LNCAP (cell line): Measurements from ENCODE around the gene MRPL14.

Source experiments
- TF ChIP-seq, protein P1 (sequence below): fragments of 450-650 bp; IDR thresholded peaks from 2 replicates; pipeline ENCODE4 v1.5.1; 2017; ENCODE audit warnings: mild to moderate bottlenecking

MRPL14 gene

DNA sequence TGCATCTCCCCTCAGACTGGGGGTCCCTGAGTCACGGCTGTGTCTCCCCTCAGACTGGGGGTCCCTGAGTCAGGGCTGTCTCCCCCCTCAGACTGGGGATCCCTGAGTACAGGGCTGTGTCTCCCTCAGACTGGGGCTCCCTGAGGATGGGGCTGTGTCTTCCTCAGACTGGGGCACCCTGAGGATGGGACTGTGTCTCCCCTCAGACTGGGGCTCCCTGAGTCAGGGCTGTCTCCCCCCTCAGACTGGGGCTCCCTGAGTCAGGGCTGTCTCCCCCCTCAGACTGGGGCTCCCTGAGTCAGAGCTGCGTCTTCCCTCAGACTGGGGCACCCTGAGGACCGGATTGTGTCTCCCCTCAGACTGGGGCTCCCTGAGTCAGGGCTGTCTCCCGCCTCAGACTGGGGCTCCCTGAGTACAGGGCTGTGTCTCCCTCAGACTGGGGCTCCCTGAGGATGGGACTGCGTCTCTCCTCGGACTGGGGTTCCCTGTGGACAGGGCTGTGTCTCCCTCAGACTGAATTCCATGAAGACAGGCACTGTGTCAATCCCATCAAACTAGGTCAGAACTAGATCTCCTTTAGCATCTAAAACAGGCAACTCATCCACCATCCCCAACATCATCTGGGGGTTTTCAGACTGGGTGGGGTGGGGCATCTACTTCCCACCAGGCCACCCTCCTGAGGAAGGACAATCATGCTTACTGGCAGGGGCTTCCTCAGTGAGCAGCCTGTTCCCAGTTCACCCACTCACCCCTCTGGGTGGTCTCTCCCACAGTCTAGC is 60.7 kb downstream of the MRPL14 start:
- TF ChIP-seq, protein P1, sequence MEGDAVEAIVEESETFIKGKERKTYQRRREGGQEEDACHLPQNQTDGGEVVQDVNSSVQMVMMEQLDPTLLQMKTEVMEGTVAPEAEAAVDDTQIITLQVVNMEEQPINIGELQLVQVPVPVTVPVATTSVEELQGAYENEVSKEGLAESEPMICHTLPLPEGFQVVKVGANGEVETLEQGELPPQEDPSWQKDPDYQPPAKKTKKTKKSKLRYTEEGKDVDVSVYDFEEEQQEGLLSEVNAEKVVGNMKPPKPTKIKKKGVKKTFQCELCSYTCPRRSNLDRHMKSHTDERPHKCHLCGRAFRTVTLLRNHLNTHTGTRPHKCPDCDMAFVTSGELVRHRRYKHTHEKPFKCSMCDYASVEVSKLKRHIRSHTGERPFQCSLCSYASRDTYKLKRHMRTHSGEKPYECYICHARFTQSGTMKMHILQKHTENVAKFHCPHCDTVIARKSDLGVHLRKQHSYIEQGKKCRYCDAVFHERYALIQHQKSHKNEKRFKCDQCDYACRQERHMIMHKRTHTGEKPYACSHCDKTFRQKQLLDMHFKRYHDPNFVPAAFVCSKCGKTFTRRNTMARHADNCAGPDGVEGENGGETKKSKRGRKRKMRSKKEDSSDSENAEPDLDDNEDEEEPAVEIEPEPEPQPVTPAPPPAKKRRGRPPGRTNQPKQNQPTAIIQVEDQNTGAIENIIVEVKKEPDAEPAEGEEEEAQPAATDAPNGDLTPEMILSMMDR: no peak

DNA sequence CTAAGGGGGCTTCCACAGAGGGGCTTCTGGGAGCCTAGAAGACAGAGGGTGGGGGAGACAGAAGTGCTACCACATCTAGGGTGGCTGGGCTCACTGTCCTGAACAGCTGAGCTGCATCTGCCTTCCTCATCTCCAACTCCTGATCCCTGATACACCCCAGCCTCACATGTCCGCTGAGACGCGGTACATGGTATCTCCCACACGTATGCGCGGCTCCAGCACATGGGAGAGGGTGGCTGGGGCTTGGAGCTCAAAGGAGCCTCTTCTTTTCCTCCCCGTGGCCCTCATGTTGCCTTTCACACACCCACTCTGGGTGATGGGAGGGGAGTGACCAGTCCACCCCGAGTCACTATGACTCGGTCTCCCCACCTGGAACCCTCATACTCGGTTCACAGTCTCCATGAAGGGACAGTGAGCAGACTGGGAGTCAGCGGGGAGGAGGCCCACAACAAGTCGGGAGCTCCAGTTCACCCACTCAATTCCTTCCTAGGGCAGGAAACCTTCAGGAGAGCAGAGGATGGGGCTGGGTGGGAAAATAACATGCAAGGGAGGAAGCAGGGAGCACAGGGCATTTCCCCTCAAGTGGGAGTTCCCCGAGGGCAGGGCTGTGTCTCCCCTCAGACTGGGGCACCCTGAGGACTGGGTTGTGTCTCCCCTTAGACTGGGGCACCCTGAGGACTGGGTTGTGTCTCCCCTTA is 61.7 kb downstream of the MRPL14 start:
- TF ChIP-seq, protein P1: no peak

GRCh38 chr6:44064948-44065272 is 62.3 kb downstream of the MRPL14 start:
- TF ChIP-seq, protein P1: no peak

DNA sequence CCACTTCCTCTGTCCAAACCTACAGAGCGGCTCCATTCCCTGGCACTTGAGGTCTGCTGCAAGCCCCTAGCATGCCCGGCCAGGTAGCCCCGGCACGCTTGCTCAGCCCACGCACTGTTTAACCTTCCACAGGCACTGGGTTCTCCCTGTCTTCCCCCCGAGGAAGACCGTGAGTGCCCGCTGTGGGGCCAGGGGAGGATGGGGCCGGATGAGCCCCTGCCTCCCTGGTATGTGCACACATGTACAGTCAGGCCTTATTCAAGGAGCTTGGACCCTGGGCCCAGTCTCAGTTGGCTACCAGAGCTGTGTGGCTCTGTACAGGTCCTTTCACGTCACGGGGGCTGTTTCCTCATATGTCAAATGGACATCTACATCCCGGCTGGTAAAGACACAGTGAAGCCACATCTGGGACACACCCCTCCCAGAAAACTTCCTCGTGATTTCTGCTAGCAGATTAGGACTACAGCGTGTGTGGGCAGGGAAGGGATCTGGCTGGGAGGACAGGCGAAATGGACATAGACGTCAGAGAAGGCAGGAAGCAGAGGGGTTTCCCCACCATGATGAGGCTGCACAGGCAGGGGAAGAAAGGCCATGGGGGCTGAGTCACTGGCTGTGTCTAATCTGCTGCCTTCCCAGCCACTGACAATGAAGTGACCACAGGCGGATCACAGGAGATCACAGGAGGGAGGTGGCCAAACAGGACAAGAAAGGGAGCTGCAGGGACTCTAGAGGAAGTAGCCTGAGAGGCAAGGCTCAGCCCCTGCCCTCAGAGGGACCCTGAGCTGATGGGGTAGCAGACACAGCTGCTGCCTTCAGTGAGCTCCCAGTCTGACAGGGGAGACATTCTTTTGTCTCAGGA is 62.9 kb downstream of the MRPL14 start:
- TF ChIP-seq, protein P1: no peak

DNA sequence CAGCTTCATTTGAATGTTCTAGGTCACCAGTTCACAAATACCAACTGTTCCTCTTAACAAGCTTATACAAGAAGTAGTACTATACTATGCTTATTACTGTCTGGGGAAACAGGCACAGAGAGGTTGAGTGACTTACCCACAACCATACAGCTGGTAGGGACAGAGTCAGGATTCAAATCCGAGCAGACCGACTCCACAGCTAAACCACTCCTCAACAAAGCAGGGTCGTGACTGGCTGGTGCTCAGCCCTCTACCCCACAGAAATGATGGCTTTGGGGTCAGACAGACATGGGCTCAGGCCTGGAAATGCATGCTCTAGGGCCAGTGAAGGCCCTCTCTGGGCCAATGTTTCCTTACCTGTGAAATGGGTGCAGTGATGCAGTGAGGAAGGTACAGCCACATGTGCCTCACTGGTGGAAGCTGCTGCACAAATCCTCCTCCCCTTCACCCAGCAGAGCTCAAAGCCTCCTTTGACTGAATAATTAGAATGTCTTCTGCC is 63.6 kb downstream of the MRPL14 start:
- TF ChIP-seq, protein P1: no peak
